K562 (cell line): ENCODE results near the gene GLG1. TPM values are rescaled to one million over a fixed set of nuclear protein-coding genes. Genes with fewer than 3 reads are reported as not detected.

Source experiments
- ATAC-seq: fragments of 200-7000 bp; cut with Tn5 transposase; 3 replicates; pipeline ENCODE4 v1.9.1; 2020; ENCODE audit warnings: moderate library complexity
- BruUV-seq: library from RNA; stranded (reverse); fragments of 400-500 nt; replicated peaks from 2 replicates; lab custom pipeline; 2021; lab: Mats Ljungman, UMichigan
- CTCF ChIA-PET: fragments of 300-600 bp; formaldehyde crosslinking; extraction: SDS; loops from one replicate; lab custom pipeline; 2021; ENCODE audit warnings: low intra/inter-chr PET ratio; lab: Yijun Ruan, JAX
- POLR2A ChIA-PET: fragments of 300-600, 350-650 bp; sonication (Branson Sonifier 250); formaldehyde crosslinking; extraction: SDS; loops from one replicate; lab custom pipeline; 2021; ENCODE audit warnings: antibody characterized with exemption, inconsistent platforms; lab: Yijun Ruan, JAX
- DNase-seq, 4 experiments: peaks; one replicate each; pipeline versions ENCODE4 v3.0.0 to v3.0.0-alpha.2; 2011 to 2018; ENCODE audit warnings: low spot score in 3 of 4, mixed read lengths in 3 of 4; ENCODE audit errors: extremely low read depth in 1 of 4
- FAIRE-seq: peaks from 2 replicates; lab custom pipeline; 2011; peaks lifted over from hg19 to GRCh38; lab: Jason Lieb, UNC
- H2AFZ ChIP-seq: 2 replicates; pipeline ENCODE4 v1.6.0; 2011; ENCODE audit warnings: low read depth, low read length, control low read depth, inconsistent platforms
- H3K27ac ChIP-seq: fragments of 200-600 bp; 3 replicates; pipeline ENCODE4 v1.8.0; 2011; ENCODE audit warnings: low read depth, mild to moderate bottlenecking, control low read depth, inconsistent platforms, low read length, moderate library complexity, mixed read lengths; ENCODE audit errors: extremely low read depth
- H3K27me3 ChIP-seq, 2 experiments: fragments of 300-600 bp in 1 of 2; 2 replicates in 1 of 2; 3 replicates in 1 of 2; pipeline versions ENCODE4 v1.6.0 to v1.8.0; 2011; ENCODE audit warnings: inconsistent platforms in 2 of 2, low read length in 2 of 2, mild to moderate bottlenecking in 1 of 2, mixed read lengths in 1 of 2, moderate library complexity in 1 of 2; ENCODE audit not compliant: control insufficient read depth in 2 of 2, insufficient read depth in 2 of 2
- H3K36me3 ChIP-seq: fragments of 300-600 bp; 3 replicates; pipeline ENCODE4 v1.8.0; 2011; ENCODE audit warnings: mild to moderate bottlenecking, low read length, inconsistent platforms; ENCODE audit not compliant: control insufficient read depth, insufficient read depth
- H3K4me1 ChIP-seq, 2 experiments: fragments of 200-600 bp in 1 of 2; replicated peaks in 1 of 2; 2 replicates in 1 of 2; 3 replicates in 1 of 2; pipeline versions ENCODE4 v1.5.1 to v1.8.0; 2011; ENCODE audit warnings: inconsistent platforms in 2 of 2, low read length in 2 of 2, mild to moderate bottlenecking in 1 of 2, mixed read lengths in 1 of 2, moderate library complexity in 1 of 2; ENCODE audit not compliant: control insufficient read depth in 2 of 2, insufficient read depth in 2 of 2
- H3K4me2 ChIP-seq: 2 replicates; pipeline ENCODE4 v1.6.1; 2011; ENCODE audit warnings: low read length, control low read depth, inconsistent platforms, mixed read lengths; ENCODE audit not compliant: insufficient read depth
- H3K4me3 ChIP-seq: fragments of 200-600 bp; sonication (generic), shearing (Covaris generic); 2 replicates; pipeline ENCODE4 v1.5.1; 2016; ENCODE audit warnings: control low read depth, inconsistent platforms
- H3K79me2 ChIP-seq: fragments of 200-600 bp; 3 replicates; pipeline ENCODE4 v1.8.0; 2011; ENCODE audit warnings: low read length, inconsistent platforms; ENCODE audit not compliant: control insufficient read depth, insufficient read depth
- H3K9ac ChIP-seq, 2 experiments: 2 replicates each; pipeline versions ENCODE4 v1.6.0 to v1.6.1; 2011; ENCODE audit warnings: low read depth in 2 of 2, low read length in 2 of 2, control low read depth in 1 of 2, inconsistent platforms in 1 of 2, mild to moderate bottlenecking in 1 of 2, mixed read lengths in 1 of 2; ENCODE audit not compliant: insufficient read depth in 1 of 2
- H3K9me1 ChIP-seq: one replicate; pipeline ENCODE4 v1.6.0; 2011; ENCODE audit warnings: inconsistent platforms, mild to moderate bottlenecking, low read length, moderate library complexity; ENCODE audit not compliant: control insufficient read depth, insufficient read depth
- H3K9me3 ChIP-seq: replicated peaks from 2 replicates; pipeline ENCODE4 v1.5.1; 2011; ENCODE audit warnings: low read depth, low read length, inconsistent platforms; ENCODE audit not compliant: control insufficient read depth, insufficient read depth
- H4K20me1 ChIP-seq: replicated peaks from 2 replicates; pipeline ENCODE4 v1.6.1; 2011; ENCODE audit warnings: low read length, inconsistent platforms, mixed read lengths; ENCODE audit not compliant: control insufficient read depth, insufficient read depth
- ATF7 ChIP-seq: fragments of 450-650 bp; IDR thresholded peaks from 2 replicates; pipeline ENCODE4 v1.7.1; 2014; ENCODE audit warnings: mild to moderate bottlenecking, moderate library complexity
- RNF2 ChIP-seq: sonication (generic); IDR thresholded peaks from 2 replicates; pipeline ENCODE4 v1.6.1; 2016
- SMAD3 ChIP-seq: fragments of 450-650 bp; formaldehyde crosslinking; conservative IDR thresholded peaks from 2 replicates; pipeline ENCODE4 v1.4.0; 2020; ENCODE audit warnings: mild to moderate bottlenecking
- ZEB2 ChIP-seq: fragments of 450-650 bp; IDR thresholded peaks from 2 replicates; pipeline ENCODE4 v1.6.1; 2016
- WGBS: fragments of 100-300 bp; shearing (Covaris generic); methylation state at CpG from one replicate; pipeline ENCODE4 v1.1.6; 2016; ENCODE audit warnings: low coverage, mixed read lengths; ENCODE audit not compliant: insufficient coverage; ENCODE audit errors: missing lambda C conversion rate; 5-methylcytosine and 5-hydroxymethylcytosine counted together
- in situ Hi-C: fragments of 300-500 bp; cut with MboI; formaldehyde crosslinking; loops from 4 replicates; pipeline ENCODE4 v1.15.0; 2018; ENCODE audit warnings: inconsistent platforms, mixed read lengths
- intact Hi-C: fragments of 100-400 bp; cut with micrococcal nuclease; formaldehyde crosslinking; loops from 2 replicates; pipeline ENCODE4 v1.14.2; 2022
- polyA plus RNA-seq, 8 experiments: library from polyadenylated mRNA; depleted of rRNA in 4 of 8; stranded (reverse) in 5 of 8; unstranded in 3 of 8; fragments of >200 nt; fragmentation: Nextera tagmentation in 2 of 8; fragmentation: Illumina TruSeq in 1 of 8; extraction: Ambion mirVana in 2 of 8; extraction: Trizol in 1 of 8; gene quantifications; 2 replicates each; pipeline versions ENCODE4 v1.2.1 to v1.2.3, GENCODE V29; 2011 to 2014; ENCODE audit warnings: inconsistent platforms in 1 of 8, missing spikeins in 1 of 8
- total RNA-seq, 7 experiments: library from RNA; depleted of rRNA in 6 of 7; stranded (reverse); fragments of >200 nt in 6 of 7; fragmentation: Illumina TruSeq in 2 of 7; extraction: Trizol in 2 of 7; gene quantifications; 2 replicates each; pipeline versions ENCODE4 v1.2.1 to v1.2.3, GENCODE V29; 2011 to 2021; ENCODE audit warnings: low replicate concordance in 1 of 7
- TF ChIP-seq, protein P1 (sequence below), 2 experiments: fragments of 450-650 bp in 1 of 2; sonication (generic) in 1 of 2; formaldehyde crosslinking in 1 of 2; IDR thresholded peaks in 1 of 2; conservative IDR thresholded peaks in 1 of 2; 2 replicates each; pipeline versions ENCODE4 v1.6.1 to v1.8.1; 2016 to 2023; ENCODE audit warnings: mild to moderate bottlenecking in 2 of 2, moderate library complexity in 2 of 2, inconsistent platforms in 1 of 2, missing genetic modification reagents in 1 of 2

The GLG1 gene
- total and polyA plus RNA-seq, 9 of the 15 experiments (the other 6 are each of a cell fraction or from before 2014, with no cell fraction given), result 6.2 to 36.0 (median 23.6) TPM

DNA sequence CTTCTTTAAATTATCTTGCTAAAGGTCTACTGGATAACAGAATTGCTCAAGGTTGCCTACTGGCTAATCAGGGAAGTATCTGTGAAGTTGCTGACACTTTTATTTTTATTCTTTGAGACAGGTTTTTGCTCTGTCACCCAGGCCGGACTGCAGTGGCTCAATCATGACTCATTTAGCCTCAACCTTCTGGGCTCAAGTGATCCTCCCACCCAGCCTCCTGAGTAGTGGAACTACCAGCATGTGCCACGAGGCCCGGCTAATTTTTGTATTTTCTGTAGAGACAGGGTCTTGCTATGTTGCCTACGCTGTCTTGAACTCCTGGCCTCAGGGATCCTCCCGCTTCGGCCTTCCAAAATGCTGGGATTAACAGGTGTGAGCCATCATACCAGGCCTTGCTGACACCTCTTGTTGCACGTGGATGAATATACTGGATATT, 43.1 kb downstream of the GLG1 start (continued):
- TF ChIP-seq, protein P1, sequence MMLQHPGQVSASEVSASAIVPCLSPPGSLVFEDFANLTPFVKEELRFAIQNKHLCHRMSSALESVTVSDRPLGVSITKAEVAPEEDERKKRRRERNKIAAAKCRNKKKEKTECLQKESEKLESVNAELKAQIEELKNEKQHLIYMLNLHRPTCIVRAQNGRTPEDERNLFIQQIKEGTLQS (IDR thresholded peaks at IDR 0.05), result peak; percentile 96
- TF ChIP-seq, protein P1 (CRISPR knock-in tag; conservative IDR thresholded peaks at IDR 0.05), result no peak; the same call in 1 of the 2 replicates
- TF ChIP-seq ATF7 (peak; percentile 94), RNF2 (peak; percentile 34; the same call in 1 of the 2 replicates)

DNA sequence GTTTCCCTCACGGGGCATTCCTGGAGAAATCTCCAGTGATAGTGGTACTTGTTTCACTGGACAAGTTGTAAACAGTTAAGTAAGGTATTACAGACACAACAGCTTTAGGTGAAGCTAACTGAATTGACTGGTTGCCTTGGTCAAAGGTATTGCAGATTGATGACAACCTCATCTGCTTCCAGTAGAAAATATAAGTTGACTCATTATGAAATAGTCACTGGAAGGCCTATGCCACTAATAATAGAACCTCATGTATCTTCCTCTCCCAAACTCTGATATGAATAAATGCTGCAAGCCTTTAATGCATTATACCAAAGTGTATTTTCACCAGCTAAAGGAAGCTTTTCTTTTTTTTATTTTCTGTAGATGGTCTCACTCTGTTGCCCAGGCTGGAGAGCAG, 44.8 kb downstream of the GLG1 start:
- no peak for ATAC-seq
- 77% methylated on average over 1 of the region's 1 CpG for WGBS
- H3K9me1 ChIP-seq, result no peaks in the 10 kb centered on the region
- ChIA-PET POLR2A (interaction anchor here (0.8 kb wide), 1 partner anchor 116 kb away, joined by 4 read pairs; no protein-coding TSS in a partner anchor), CTCF (no interaction called here)
- H3K9ac ChIP-seq, result no peak overlapping the region
- no peaks in the 10 kb centered on the region for H3K27me3 ChIP-seq
- in situ Hi-C loops (loop anchor here (5.0 kb wide), 1 partner anchor 120 kb away; no protein-coding TSS in a partner anchor), intact Hi-C loops (loop anchor here (2.0 to 5.0 kb wide), 2 partner anchors 40 to 119 kb away; no protein-coding TSS in a partner anchor)
- FAIRE-seq, result no peak
- TF ChIP-seq ZEB2, result no peak
- TF ChIP-seq SMAD3 (CRISPR knock-in tag), result no peak
- peaks cover 10% of the 10 kb centered on the region for H4K20me1 ChIP-seq
- no peak overlapping the region for H3K4me3 ChIP-seq
- H2AFZ ChIP-seq, result no peak overlapping the region
- BruUV-seq, result no TSS peak
- H3K27ac ChIP-seq, result no peak overlapping the region
- no peaks in the 10 kb centered on the region for H3K36me3 ChIP-seq
- H3K79me2 ChIP-seq, result peaks cover 52% of the 10 kb centered on the region
- no peak overlapping the region for H3K4me2 ChIP-seq
- no peaks in the 10 kb centered on the region for H3K9me3 ChIP-seq
- peaks cover 13 to 29% of the 10 kb centered on the region in 2 experiments for H3K4me1 ChIP-seq
- no peak for DNase-seq
